ENCODE results near the gene PPA2.

The PPA2 gene

GRCh38 chr4:105440890-105441289 lies 33.0 kb downstream of the PPA2 start:
- no peak for DNase-seq (ENCODE audit: low spot score)
- Histone ChIP-seq H3K4me3 (no peak overlapping the region), H3K27ac (no peak overlapping the region)
- no peak for TF ChIP-seq CTCF (IDR thresholded peaks at IDR 0.05)

- no peak for DNase-seq (ENCODE audit: low spot score)
- TF ChIP-seq CTCF (IDR thresholded peaks at IDR 0.05), result no peak
- Histone ChIP-seq H3K27ac (no peak overlapping the region), H3K4me3 (no peak overlapping the region)
Observed at GRCh38 chr4:105437637-105438036, 36.2 kb downstream of the PPA2 start.

- Histone ChIP-seq H3K27ac (no peak overlapping the region), H3K4me3 (no peak overlapping the region)
- TF ChIP-seq CTCF (IDR thresholded peaks at IDR 0.05), result no peak
- DNase-seq (ENCODE audit: low spot score), result no peak
Observed at GRCh38 chr4:105436414-105436813, 37.4 kb downstream of the PPA2 start.

GRCh38 chr4:105434940-105435339 lies 38.9 kb downstream of the PPA2 start:
- TF ChIP-seq CTCF (IDR thresholded peaks at IDR 0.05), result no peak
- H3K27ac ChIP-seq, result no peak overlapping the region

GRCh38 chr4:105433421-105433820 lies 40.4 kb downstream of the PPA2 start:
- DNase-seq (ENCODE audit: low spot score), result no peak
- Histone ChIP-seq H3K27ac (no peak overlapping the region), H3K4me3 (no peak overlapping the region)
- TF ChIP-seq CTCF (IDR thresholded peaks at IDR 0.05), result no peak

More at GRCh38 chr4:105434940-105435339, 38.9 kb downstream of the PPA2 start:
- no peak overlapping the region for H3K4me3 ChIP-seq
- no peak for DNase-seq (ENCODE audit: low spot score)

- Histone ChIP-seq H3K4me3 (no peak overlapping the region), H3K27ac (no peak overlapping the region)
- no peak for DNase-seq (ENCODE audit: low spot score)
- no peak for TF ChIP-seq CTCF (IDR thresholded peaks at IDR 0.05)
Observed at GRCh38 chr4:105432438-105432837, 41.4 kb downstream of the PPA2 start.

- no peak for DNase-seq (ENCODE audit: low spot score)
- no peak overlapping the region for H3K27ac ChIP-seq
- no peak overlapping the region for H3K4me3 ChIP-seq
- no peak for TF ChIP-seq CTCF (IDR thresholded peaks at IDR 0.05)
Observed at GRCh38 chr4:105430811-105431210, 43.1 kb downstream of the PPA2 start.
